Uterus (tissue), 4 donors: Measurements from ENCODE around the gene AKAP8. TPM values are rescaled to one million over a fixed set of nuclear protein-coding genes. Genes with fewer than 3 reads are reported as not detected.

Experiments
- DNase-seq, 2 donors: peaks; one replicate each; pipeline ENCODE4 v3.0.0-alpha.2; 2019 to 2020
- H3K27ac ChIP-seq, 2 donors: fragments of 200-600 bp; sonication (generic); 1 replicate in 1 of 2; 2 replicates in 1 of 2; pipeline ENCODE4 v1.5.1; 2016 to 2018
- H3K27me3 ChIP-seq, 2 donors: fragments of 200-600 bp; sonication (generic); one replicate each; pipeline ENCODE4 v1.5.1; 2018 to 2019; ENCODE audit warnings: control low read depth in 1 of 2
- H3K36me3 ChIP-seq, 2 donors: fragments of 200-600 bp; sonication (generic); one replicate each; pipeline ENCODE4 v1.5.1; 2019; ENCODE audit warnings: control low read depth in 1 of 2
- H3K4me1 ChIP-seq, 2 donors: fragments of 200-600 bp; sonication (generic); one replicate each; pipeline ENCODE4 v1.5.1; 2018 to 2019; ENCODE audit warnings: control low read depth in 1 of 2
- H3K4me3 ChIP-seq, 2 donors: fragments of 200-600 bp; sonication (generic); 1 replicate in 1 of 2; 2 replicates in 1 of 2; pipeline ENCODE4 v1.5.1; 2018 to 2019; ENCODE audit warnings: mild to moderate bottlenecking in 1 of 2
- H3K9me3 ChIP-seq, 2 donors: fragments of 200-600 bp; sonication (generic); one replicate each; pipeline ENCODE4 v1.5.1; 2019; ENCODE audit warnings: control low read depth in 1 of 2
- POLR2A ChIP-seq, 2 donors: fragments of 450-650 bp; IDR thresholded peaks; one replicate each; pipeline ENCODE4 v1.6.1; 2016; ENCODE audit warnings: antibody characterized with exemption in 2 of 2, mild to moderate bottlenecking in 1 of 2, moderate library complexity in 1 of 2
- intact Hi-C: fragments of 100-400 bp; cut with DNase I; formaldehyde crosslinking; loops from one replicate; pipeline ENCODE4 v1.15.1; 2023; ENCODE audit warnings: low total_unique reads
- total RNA-seq, 4 donors: library from RNA; depleted of rRNA in 3 of 4; stranded (reverse); fragments of >200 nt in 3 of 4; gene quantifications; one replicate each; pipeline versions ENCODE4 v1.1.0 to v1.2.4, GENCODE V29; 2014 to 2023
- TF ChIP-seq, protein P1 (sequence below), 4 experiments: fragments of 200-600 bp in 2 of 4; fragments of 450-650 bp in 2 of 4; sonication (generic) in 2 of 4; IDR thresholded peaks; one replicate each; pipeline ENCODE4 v1.5.1; 2016 to 2019; ENCODE audit warnings: antibody characterized with exemption in 4 of 4, mild to moderate bottlenecking in 2 of 4, moderate library complexity in 1 of 4
- donor health status: DM: yes; HTN: yes; CAD: no.

The AKAP8 gene
- total RNA-seq, 4 donors from 2014 or later: 17.1 to 55.6 (median 39.2) TPM

DNA sequence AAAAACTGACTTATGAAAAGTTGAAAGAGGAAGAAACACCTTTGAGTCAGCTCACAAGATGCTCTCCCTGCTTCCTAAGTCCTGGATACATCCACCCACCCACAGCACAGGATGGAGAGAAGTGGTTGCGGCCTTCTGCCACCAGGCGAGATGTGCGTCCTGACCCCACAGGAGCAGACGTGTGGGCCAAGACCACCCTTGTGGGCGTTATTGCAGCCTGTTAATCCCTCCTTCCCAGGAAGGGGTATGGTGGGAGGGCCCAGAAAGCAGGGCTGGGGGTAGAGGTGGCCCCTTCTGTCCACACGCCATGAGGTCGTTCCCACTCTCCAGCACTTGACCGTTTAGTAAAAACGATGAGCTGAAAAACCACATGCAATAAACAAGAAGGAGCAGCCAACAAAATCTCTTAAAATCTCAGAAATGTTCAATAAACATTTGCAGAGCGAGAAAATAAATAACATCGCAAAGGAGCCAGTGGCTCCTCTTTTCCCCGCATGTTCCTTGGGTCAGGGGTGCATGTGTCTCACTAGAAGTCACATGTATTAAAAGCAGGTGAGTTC lies 41.6 kb upstream of the AKAP8 start:
- DNase-seq: no peak
- Histone ChIP-seq H3K9me3 (no peaks in the 10 kb centered on the region), H3K4me1 (peaks cover 0 to 7% of the 10 kb centered on the region in 2 donors), H3K4me3 (no peak overlapping the region), H3K27ac (no peak overlapping the region), H3K36me3 (no peaks in the 10 kb centered on the region), H3K27me3 (no peaks in the 10 kb centered on the region)
- TF ChIP-seq, protein P1, sequence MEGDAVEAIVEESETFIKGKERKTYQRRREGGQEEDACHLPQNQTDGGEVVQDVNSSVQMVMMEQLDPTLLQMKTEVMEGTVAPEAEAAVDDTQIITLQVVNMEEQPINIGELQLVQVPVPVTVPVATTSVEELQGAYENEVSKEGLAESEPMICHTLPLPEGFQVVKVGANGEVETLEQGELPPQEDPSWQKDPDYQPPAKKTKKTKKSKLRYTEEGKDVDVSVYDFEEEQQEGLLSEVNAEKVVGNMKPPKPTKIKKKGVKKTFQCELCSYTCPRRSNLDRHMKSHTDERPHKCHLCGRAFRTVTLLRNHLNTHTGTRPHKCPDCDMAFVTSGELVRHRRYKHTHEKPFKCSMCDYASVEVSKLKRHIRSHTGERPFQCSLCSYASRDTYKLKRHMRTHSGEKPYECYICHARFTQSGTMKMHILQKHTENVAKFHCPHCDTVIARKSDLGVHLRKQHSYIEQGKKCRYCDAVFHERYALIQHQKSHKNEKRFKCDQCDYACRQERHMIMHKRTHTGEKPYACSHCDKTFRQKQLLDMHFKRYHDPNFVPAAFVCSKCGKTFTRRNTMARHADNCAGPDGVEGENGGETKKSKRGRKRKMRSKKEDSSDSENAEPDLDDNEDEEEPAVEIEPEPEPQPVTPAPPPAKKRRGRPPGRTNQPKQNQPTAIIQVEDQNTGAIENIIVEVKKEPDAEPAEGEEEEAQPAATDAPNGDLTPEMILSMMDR (IDR thresholded peaks at IDR 0.05): no peak
- no peak for TF ChIP-seq POLR2A (IDR thresholded peaks at IDR 0.05)
- intact Hi-C loops: no loop called here

- TF ChIP-seq POLR2A (IDR thresholded peaks at IDR 0.05): no peak
- TF ChIP-seq, protein P1 (IDR thresholded peaks at IDR 0.05): no peak
- Histone ChIP-seq H3K27ac (peak overlapping the region; percentile 26 to 67), H3K9me3 (no peaks in the 10 kb centered on the region), H3K4me3 (peak overlapping the region; percentile 41 to 82), H3K36me3 (no peaks in the 10 kb centered on the region), H3K27me3 (no peaks in the 10 kb centered on the region), H3K4me1 (peaks cover 0 to 7% of the 10 kb centered on the region in 2 donors)
- intact Hi-C loops: no loop called here
- no peak for DNase-seq
These were observed 39.9 kb upstream of the AKAP8 start for GRCh38 chr19:15419413-15420025.

DNA sequence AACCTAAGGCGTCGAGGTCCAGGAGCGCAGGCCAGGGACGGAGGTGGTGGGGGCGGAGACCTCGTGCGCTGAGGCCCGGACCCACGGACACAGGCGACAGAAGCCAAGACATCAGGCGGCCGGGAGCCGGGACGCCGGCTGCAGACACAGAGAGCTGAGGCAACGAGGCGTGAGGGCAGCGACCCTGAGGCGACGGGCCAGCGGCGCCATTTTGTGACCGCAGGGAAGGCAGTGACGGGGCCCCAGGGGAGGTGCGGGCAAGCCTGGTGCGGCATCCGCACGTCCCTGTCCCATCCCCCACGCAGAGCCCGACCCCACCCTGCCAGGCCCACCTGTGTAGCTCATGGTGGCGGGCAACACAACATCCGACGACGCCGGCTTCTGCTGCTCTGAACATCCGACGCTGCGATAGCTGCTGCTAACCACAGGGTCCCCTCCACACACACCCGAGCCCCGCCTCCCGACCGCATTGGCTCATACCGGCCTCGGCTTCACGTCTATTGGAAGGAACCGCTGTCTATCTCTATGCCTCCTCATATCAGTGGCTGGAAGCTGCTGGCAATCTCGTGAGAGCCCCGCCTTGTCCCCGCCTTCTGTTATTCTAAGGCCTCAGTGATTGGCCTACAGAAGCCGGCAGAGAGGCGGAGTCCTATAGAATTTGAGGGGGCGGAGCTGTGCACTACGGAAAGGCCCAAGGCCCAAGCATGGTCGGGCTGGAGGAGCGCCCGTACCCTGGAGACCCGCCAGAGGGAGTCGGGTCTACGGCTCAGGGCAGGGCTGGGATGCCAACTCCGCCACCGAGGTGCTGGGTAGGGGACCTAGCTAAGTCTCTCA lies 39.2 kb upstream of the AKAP8 start, which contains the start of gene AKAP8L:
Gene AKAP8L, minus strand, starts transcription at position 410 of the 834 bp plus-strand sequence. Its CDS starts 65 bp downstream, at position 345.
- peaks cover 0 to 7% of the 10 kb centered on the region in 2 donors for H3K4me1 ChIP-seq
- no peaks in the 10 kb centered on the region for H3K36me3 ChIP-seq
- intact Hi-C loops: no loop called here
- peak within 1 kb of the TSS; percentile 80 to 82 for H3K4me3 ChIP-seq
- H3K27ac ChIP-seq: peak within 1 kb of the TSS; percentile 70 to 79
- peak; percentile 75 to 86 for TF ChIP-seq POLR2A (IDR thresholded peaks at IDR 0.05)
- TF ChIP-seq, protein P1 (IDR thresholded peaks at IDR 0.05): peak; percentile 24 to 69 (median 51)
- no peaks in the 10 kb centered on the region for H3K27me3 ChIP-seq
- DNase-seq: peak; percentile 98 to 100
- no peaks in the 10 kb centered on the region for H3K9me3 ChIP-seq

GRCh38 chr19:15418231-15418578 lies 38.6 kb upstream of the AKAP8 start:
- Histone ChIP-seq H3K9me3 (no peaks in the 10 kb centered on the region), H3K4me3 (peak overlapping the region; percentile 80 to 82), H3K27me3 (no peaks in the 10 kb centered on the region), H3K36me3 (no peaks in the 10 kb centered on the region), H3K27ac (peak overlapping the region; percentile 70 to 79), H3K4me1 (peaks cover 0 to 7% of the 10 kb centered on the region in 2 donors)
- DNase-seq: no peak
- intact Hi-C loops: no loop called here
- no peak for TF ChIP-seq POLR2A (IDR thresholded peaks at IDR 0.05)
- TF ChIP-seq, protein P1 (IDR thresholded peaks at IDR 0.05): no peak

GRCh38 chr19:15417699-15418098 lies 38.1 kb upstream of the AKAP8 start:
- no peak for TF ChIP-seq POLR2A (IDR thresholded peaks at IDR 0.05)
- TF ChIP-seq, protein P1 (IDR thresholded peaks at IDR 0.05): no peak
- intact Hi-C loops: no loop called here
- peak overlapping the region; percentile 70 to 79 for H3K27ac ChIP-seq
- no peak for DNase-seq
- peak overlapping the region; percentile 80 to 82 for H3K4me3 ChIP-seq
- peaks cover 0 to 7% of the 10 kb centered on the region in 2 donors for H3K4me1 ChIP-seq
- H3K9me3 ChIP-seq: no peaks in the 10 kb centered on the region
- H3K27me3 ChIP-seq: no peaks in the 10 kb centered on the region
- H3K36me3 ChIP-seq: no peaks in the 10 kb centered on the region
